ENCODE results near the gene TRABD2B. TPM values are rescaled to one million over a fixed set of nuclear protein-coding genes. Genes with fewer than 3 reads are reported as not detected.

The TRABD2B gene
- total RNA-seq, 1 experiment from 2014 or later: 0.06 TPM

GRCh38 chr1:47936916-47937551 is 60.2 kb downstream of the TRABD2B start:
- DNase-seq (ENCODE audit: low spot score): no peak

- DNase-seq (ENCODE audit: low spot score): no peak
Measured at GRCh38 chr1:47935856-47936255, 61.3 kb downstream of the TRABD2B start.

- DNase-seq (ENCODE audit: low spot score): no peak
Measured at GRCh38 chr1:47935163-47935562, 62.0 kb downstream of the TRABD2B start.

- peak; percentile 84 for DNase-seq (ENCODE audit: low spot score)
Measured at GRCh38 chr1:47934243-47934805, 62.9 kb downstream of the TRABD2B start.

- no peak for DNase-seq (ENCODE audit: low spot score)
Measured at GRCh38 chr1:47932743-47933142, 64.4 kb downstream of the TRABD2B start.

- DNase-seq (ENCODE audit: low spot score): peak; percentile 77
Measured at GRCh38 chr1:47931395-47931794, 65.8 kb downstream of the TRABD2B start.

- no peak for DNase-seq (ENCODE audit: low spot score)
Measured at GRCh38 chr1:47930210-47930840, 66.9 kb downstream of the TRABD2B start.

- DNase-seq (ENCODE audit: low spot score): no peak
Measured at GRCh38 chr1:47927165-47927564, 70.0 kb downstream of the TRABD2B start.

GRCh38 chr1:47926461-47926999 is 70.7 kb downstream of the TRABD2B start:
- no peak for DNase-seq (ENCODE audit: low spot score)

- no peak for DNase-seq (ENCODE audit: low spot score)
Measured at GRCh38 chr1:47924270-47925048, 72.7 kb downstream of the TRABD2B start.

GRCh38 chr1:47921935-47922415 is 75.2 kb downstream of the TRABD2B start:
- no peak for DNase-seq (ENCODE audit: low spot score)

GRCh38 chr1:47919113-47919833 is 77.9 kb downstream of the TRABD2B start:
- DNase-seq (ENCODE audit: low spot score): no peak

GRCh38 chr1:47918257-47918867 is 78.8 kb downstream of the TRABD2B start:
- no peak for DNase-seq (ENCODE audit: low spot score)

GRCh38 chr1:47917687-47918086 is 79.5 kb downstream of the TRABD2B start:
- no peak for DNase-seq (ENCODE audit: low spot score)

GRCh38 chr1:47915677-47916353 is 81.4 kb downstream of the TRABD2B start:
- no peak for DNase-seq (ENCODE audit: low spot score)

- DNase-seq (ENCODE audit: low spot score): no peak
Measured at GRCh38 chr1:47914952-47915676, 82.1 kb downstream of the TRABD2B start.

- DNase-seq (ENCODE audit: low spot score): no peak
Measured at GRCh38 chr1:47914218-47914938, 82.8 kb downstream of the TRABD2B start.

GRCh38 chr1:47913225-47913823 is 83.9 kb downstream of the TRABD2B start:
- no peak for DNase-seq (ENCODE audit: low spot score)

- DNase-seq (ENCODE audit: low spot score): no peak
Measured at GRCh38 chr1:47912756-47913155, 84.4 kb downstream of the TRABD2B start.

All from H4 (cell line).